Testis (tissue), 3 donors: Measurements from ENCODE around the gene AMPD3. TPM values are rescaled to one million over a fixed set of nuclear protein-coding genes. Genes with fewer than 3 reads are reported as not detected.

Experiments used
- DNase-seq: peaks from one replicate; pipeline ENCODE4 v3.0.0-alpha.2; 2019
- H3K27ac ChIP-seq, 2 donors: fragments of 200-600 bp; sonication (generic); one replicate each; pipeline ENCODE4 v1.5.1; 2019
- H3K27me3 ChIP-seq: fragments of 200-600 bp; sonication (generic); one replicate; pipeline ENCODE4 v1.5.1; 2019
- H3K36me3 ChIP-seq: fragments of 200-600 bp; sonication (generic); one replicate; pipeline ENCODE4 v1.5.1; 2017; ENCODE audit warnings: low read depth; ENCODE audit errors: missing control alignments
- H3K4me1 ChIP-seq: fragments of 200-600 bp; sonication (generic); one replicate; pipeline ENCODE4 v1.5.1; 2019
- H3K4me3 ChIP-seq, 2 donors: fragments of 200-600 bp; sonication (generic); one replicate each; pipeline ENCODE4 v1.5.1; 2017 to 2019
- H3K9me3 ChIP-seq: fragments of 200-600 bp; sonication (generic); one replicate; pipeline ENCODE4 v1.5.1; 2017
- POLR2A ChIP-seq: fragments of 450-650 bp; IDR thresholded peaks from one replicate; pipeline ENCODE4 v1.6.1; 2017; ENCODE audit warnings: antibody characterized with exemption, mild to moderate bottlenecking, moderate library complexity
- WGBS, 2 donors: methylation state at CpG; one replicate each; pipeline ENCODE4 v1.1.5; 2018; 5-methylcytosine and 5-hydroxymethylcytosine counted together
- intact Hi-C: fragments of 100-400 bp; cut with DNase I; formaldehyde crosslinking; loops from one replicate; pipeline ENCODE4 v1.15.1; 2023; ENCODE audit warnings: low total_unique reads
- polyA plus RNA-seq: library from polyadenylated mRNA; stranded (reverse); fragments of 350-450 nt; fragmentation: Illumina TruSeq; extraction: RNeasy Lipid Tissue Mini Kit (QIAGEN cat#74804); gene quantifications from one replicate; pipeline ENCODE4 v1.2.3, GENCODE V29; 2014; ENCODE audit warnings: low read depth, low replicate concordance; ENCODE audit not compliant: insufficient read depth
- total RNA-seq, 2 donors: library from RNA; depleted of rRNA; stranded (reverse); fragments of >200 nt; gene quantifications; one replicate each; pipeline ENCODE4 v1.2.3, GENCODE V29; 2016
- TF ChIP-seq, protein P1 (sequence below), 3 experiments: fragments of 450-650 bp in 2 of 3; fragments of 200-600 bp in 1 of 3; sonication (generic) in 1 of 3; IDR thresholded peaks; one replicate each; pipeline ENCODE4 v1.5.1; 2016 to 2019; ENCODE audit warnings: antibody characterized with exemption in 3 of 3, mild to moderate bottlenecking in 2 of 3, moderate library complexity in 1 of 3

The AMPD3 gene
- total and polyA plus RNA-seq, 3 donors from 2014 or later: 5.5 to 13.4 (median 10.9) TPM

DNA sequence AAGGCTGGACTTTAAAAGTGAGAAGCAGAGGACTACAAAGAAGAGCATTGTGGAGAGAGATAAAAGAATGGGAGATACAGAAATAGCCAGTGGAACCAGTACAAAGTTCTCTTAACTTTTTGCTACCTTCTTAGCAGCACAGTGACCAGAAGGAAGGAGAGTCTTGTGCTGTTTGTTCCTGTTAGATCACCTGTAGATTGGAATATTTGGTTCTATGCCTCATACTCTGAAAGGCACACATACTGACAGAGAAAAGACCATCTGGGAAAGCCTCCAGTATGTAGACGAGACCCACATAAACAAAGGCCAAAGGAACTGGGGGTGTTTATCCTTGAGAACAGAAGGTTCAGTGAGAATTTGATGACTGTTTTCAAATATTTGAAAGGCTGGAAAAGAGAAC lies 67.2 kb downstream of the AMPD3 start:
- TF ChIP-seq, protein P1, sequence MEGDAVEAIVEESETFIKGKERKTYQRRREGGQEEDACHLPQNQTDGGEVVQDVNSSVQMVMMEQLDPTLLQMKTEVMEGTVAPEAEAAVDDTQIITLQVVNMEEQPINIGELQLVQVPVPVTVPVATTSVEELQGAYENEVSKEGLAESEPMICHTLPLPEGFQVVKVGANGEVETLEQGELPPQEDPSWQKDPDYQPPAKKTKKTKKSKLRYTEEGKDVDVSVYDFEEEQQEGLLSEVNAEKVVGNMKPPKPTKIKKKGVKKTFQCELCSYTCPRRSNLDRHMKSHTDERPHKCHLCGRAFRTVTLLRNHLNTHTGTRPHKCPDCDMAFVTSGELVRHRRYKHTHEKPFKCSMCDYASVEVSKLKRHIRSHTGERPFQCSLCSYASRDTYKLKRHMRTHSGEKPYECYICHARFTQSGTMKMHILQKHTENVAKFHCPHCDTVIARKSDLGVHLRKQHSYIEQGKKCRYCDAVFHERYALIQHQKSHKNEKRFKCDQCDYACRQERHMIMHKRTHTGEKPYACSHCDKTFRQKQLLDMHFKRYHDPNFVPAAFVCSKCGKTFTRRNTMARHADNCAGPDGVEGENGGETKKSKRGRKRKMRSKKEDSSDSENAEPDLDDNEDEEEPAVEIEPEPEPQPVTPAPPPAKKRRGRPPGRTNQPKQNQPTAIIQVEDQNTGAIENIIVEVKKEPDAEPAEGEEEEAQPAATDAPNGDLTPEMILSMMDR (IDR thresholded peaks at IDR 0.05): no peak
- TF ChIP-seq POLR2A: no peak
- WGBS, 2 donors: 11 to 52% methylated on average over 1 of the region's 1 CpG

DNA sequence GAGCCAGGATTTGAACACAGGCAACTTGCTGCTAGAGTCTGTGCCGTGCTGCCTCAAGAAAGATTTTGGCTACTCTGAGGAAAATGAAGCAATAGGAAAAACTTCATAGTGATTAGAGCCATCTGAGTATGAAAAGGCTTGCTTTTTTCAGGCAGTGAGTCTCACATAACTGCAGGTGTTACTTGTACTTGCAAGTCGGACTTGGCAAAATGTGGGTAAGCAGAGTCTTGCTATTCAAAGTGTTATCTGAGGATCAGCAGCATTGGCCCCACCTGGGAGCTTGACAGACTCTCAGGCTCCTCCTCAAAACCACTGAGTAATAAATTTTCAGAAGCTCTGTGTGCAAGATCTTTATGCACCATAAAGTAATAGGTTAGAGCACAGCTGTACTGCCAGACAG lies 67.9 kb downstream of the AMPD3 start:
- Histone ChIP-seq H3K27ac (peak overlapping the region; percentile 59 to 66), H3K4me3 (no peak overlapping the region), H3K27me3 (no peaks in the 10 kb centered on the region), H3K9me3 (no peaks in the 10 kb centered on the region), H3K36me3 (no peaks in the 10 kb centered on the region), H3K4me1 (peaks cover 12% of the 10 kb centered on the region)
- no peak for DNase-seq
- TF ChIP-seq, protein P1 (IDR thresholded peaks at IDR 0.05): no peak
- TF ChIP-seq POLR2A: no peak
- intact Hi-C loops: no loop called here
- 39 to 54% methylated on average over 2 of the region's 2 CpGs for WGBS, 2 donors

More for the DNA sequence above, 67.2 kb downstream of the AMPD3 start:
- Histone ChIP-seq H3K27me3 (no peaks in the 10 kb centered on the region), H3K27ac (peak overlapping the region; percentile 59 to 66), H3K4me3 (no peak overlapping the region), H3K4me1 (peaks cover 12% of the 10 kb centered on the region), H3K36me3 (no peaks in the 10 kb centered on the region), H3K9me3 (no peaks in the 10 kb centered on the region)
- intact Hi-C loops: no loop called here
- DNase-seq: no peak

DNA sequence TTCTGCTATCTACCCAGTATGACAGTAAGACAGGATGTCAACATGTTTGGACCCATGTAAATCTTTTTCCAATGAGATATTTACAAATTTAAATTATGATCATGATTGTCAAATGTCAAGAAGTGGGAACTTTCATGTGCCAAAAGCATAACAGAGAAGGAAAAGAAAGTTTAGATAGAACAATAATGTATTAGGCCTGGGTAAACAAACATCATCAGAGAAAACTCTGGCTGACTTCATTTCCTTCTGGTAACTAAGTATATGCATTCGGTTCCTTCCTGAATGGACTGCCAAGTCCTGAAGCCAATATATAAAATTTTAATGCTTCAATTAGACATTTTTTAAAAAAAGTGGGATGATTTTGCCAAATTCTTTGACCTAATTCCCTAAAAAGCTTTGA lies 69.4 kb downstream of the AMPD3 start:
- WGBS, 2 donors: 82 to 84% methylated on average over 1 of the region's 1 CpG
- no peaks in the 10 kb centered on the region for H3K27me3 ChIP-seq
- no peak overlapping the region for H3K27ac ChIP-seq
- intact Hi-C loops: no loop called here
- H3K4me3 ChIP-seq: no peak overlapping the region
- DNase-seq: no peak
- peaks cover 9% of the 10 kb centered on the region for H3K4me1 ChIP-seq
- no peak for TF ChIP-seq POLR2A
- TF ChIP-seq, protein P1 (IDR thresholded peaks at IDR 0.05): no peak
- no peaks in the 10 kb centered on the region for H3K9me3 ChIP-seq
- no peaks in the 10 kb centered on the region for H3K36me3 ChIP-seq

DNA sequence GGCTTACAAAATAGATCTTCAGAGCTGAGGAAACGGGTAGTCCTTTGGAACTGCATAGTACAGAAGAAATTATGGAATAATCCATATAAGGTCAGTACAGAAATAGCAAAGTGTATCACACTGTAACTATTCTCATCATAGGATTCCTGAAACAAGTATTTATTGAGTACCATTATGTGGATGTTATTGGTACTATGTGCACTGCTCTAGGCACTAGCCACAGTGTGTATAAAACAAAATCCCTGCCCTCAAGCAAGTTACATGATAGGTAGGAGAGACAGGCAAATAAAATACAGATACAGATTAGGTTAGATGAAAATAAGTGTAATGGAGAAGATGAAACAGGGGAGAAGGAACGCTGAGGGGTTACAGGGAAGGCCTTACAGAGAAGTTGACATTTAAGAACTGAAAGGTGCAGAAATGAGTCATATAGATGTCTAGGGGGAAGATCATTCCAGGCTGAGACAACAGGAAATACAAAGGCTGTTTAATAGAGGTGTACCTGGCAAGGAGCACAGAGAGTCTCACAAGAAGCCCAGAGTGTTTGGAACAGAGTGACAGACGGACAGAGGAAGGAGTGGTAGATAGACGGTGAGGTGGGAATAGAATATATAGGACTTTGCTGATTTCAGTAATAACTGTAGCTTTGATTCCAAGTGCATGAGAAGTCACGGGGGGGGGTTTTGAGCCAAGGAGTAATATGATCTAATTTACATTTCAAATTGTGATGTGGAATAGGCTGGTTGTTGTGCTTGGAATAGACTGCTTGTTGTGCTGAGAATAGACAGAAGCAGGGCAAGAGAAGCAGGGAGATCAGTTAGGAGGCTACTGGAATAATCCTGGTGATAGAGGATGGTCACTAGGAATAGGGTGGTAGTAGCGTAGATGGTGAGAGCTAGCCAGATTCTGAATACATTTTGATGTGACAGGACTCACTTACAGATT lies 72.2 kb downstream of the AMPD3 start:
- no peaks in the 10 kb centered on the region for H3K36me3 ChIP-seq
- TF ChIP-seq, protein P1 (IDR thresholded peaks at IDR 0.05): no peak
- no peak for TF ChIP-seq POLR2A
- no peaks in the 10 kb centered on the region for H3K27me3 ChIP-seq
- DNase-seq: no peak
- WGBS, 2 donors: 73 to 88% methylated on average over 6 of the region's 6 CpGs
- peaks cover 9% of the 10 kb centered on the region for H3K4me1 ChIP-seq
- H3K27ac ChIP-seq: peak overlapping the region; percentile 5 to 52
- no peak overlapping the region for H3K4me3 ChIP-seq
- H3K9me3 ChIP-seq: no peaks in the 10 kb centered on the region
- intact Hi-C loops: no loop called here
